Mesenchymal stem cell (in vitro differentiated cells and primary cell): ENCODE measurements around the gene CALML4.

Source experiments
- DNase-seq: peaks from one replicate; pipeline ENCODE4 v3.0.0-alpha.2; 2013
- H2AFZ ChIP-seq: one replicate; pipeline ENCODE4 v1.6.1; 2013; ENCODE audit warnings: low read depth, mild to moderate bottlenecking, control low read depth, inconsistent platforms, low read length, moderate library complexity
- H2AK5ac ChIP-seq: 2 replicates; pipeline ENCODE4 v1.6.1; 2013; ENCODE audit warnings: low read length, moderate library complexity, mild to moderate bottlenecking, inconsistent platforms; ENCODE audit not compliant: severe bottlenecking
- H2BK120ac ChIP-seq: one replicate; pipeline ENCODE4 v1.6.1; 2013; ENCODE audit warnings: low read depth, mild to moderate bottlenecking, inconsistent platforms, low read length, moderate library complexity
- H2BK12ac ChIP-seq, 2 experiments: one replicate each; pipeline ENCODE4 v1.6.1; 2013; ENCODE audit warnings: inconsistent platforms in 2 of 2, low read length in 2 of 2, mild to moderate bottlenecking in 2 of 2, moderate library complexity in 2 of 2, control low read depth in 1 of 2
- H2BK15ac ChIP-seq: one replicate; pipeline ENCODE4 v1.6.1; 2013; ENCODE audit warnings: mild to moderate bottlenecking, low read depth, inconsistent platforms; ENCODE audit not compliant: poor library complexity, severe bottlenecking
- H2BK5ac ChIP-seq: 2 replicates; pipeline ENCODE4 v1.6.1; 2013; ENCODE audit warnings: low read depth, mild to moderate bottlenecking, low read length, control low read depth, inconsistent platforms; ENCODE audit not compliant: poor library complexity, severe bottlenecking
- H3K14ac ChIP-seq, 2 experiments: one replicate each; pipeline ENCODE4 v1.6.1; 2013; ENCODE audit warnings: inconsistent platforms in 2 of 2, low read length in 2 of 2, control low read depth in 1 of 2, mild to moderate bottlenecking in 1 of 2, moderate library complexity in 1 of 2
- H3K18ac ChIP-seq, 2 experiments: one replicate each; pipeline ENCODE4 v1.6.1; 2013; ENCODE audit warnings: inconsistent platforms in 2 of 2, low read length in 2 of 2, control low read depth in 1 of 2, low read depth in 1 of 2, mild to moderate bottlenecking in 1 of 2
- H3K23ac ChIP-seq, 2 experiments: one replicate each; pipeline ENCODE4 v1.6.1; 2013; ENCODE audit warnings: inconsistent platforms in 2 of 2, low read length in 2 of 2, mild to moderate bottlenecking in 2 of 2, moderate library complexity in 2 of 2, control low read depth in 1 of 2
- H3K27ac ChIP-seq: 2 replicates; pipeline ENCODE4 v1.5.1; 2013; ENCODE audit warnings: mild to moderate bottlenecking, moderate library complexity, low read length, control low read depth, inconsistent platforms; ENCODE audit not compliant: poor library complexity, severe bottlenecking
- H3K27me3 ChIP-seq, 2 experiments: 2 replicates each; pipeline versions ENCODE4 v1.6.1 to v1.7.0; 2013; ENCODE audit warnings: low read length in 2 of 2, mild to moderate bottlenecking in 2 of 2, moderate library complexity in 2 of 2, control low read depth in 1 of 2, inconsistent platforms in 1 of 2; ENCODE audit not compliant: control insufficient read depth in 1 of 2, insufficient read depth in 1 of 2
- H3K36me3 ChIP-seq, 2 experiments: 2 replicates each; pipeline versions ENCODE4 v1.6.1 to v1.7.0; 2013; ENCODE audit warnings: low read length in 2 of 2, control low read depth in 1 of 2, inconsistent platforms in 1 of 2, low read depth in 1 of 2, mild to moderate bottlenecking in 1 of 2; ENCODE audit not compliant: insufficient read depth in 2 of 2, control insufficient read depth in 1 of 2
- H3K4ac ChIP-seq, 2 experiments: one replicate each; pipeline ENCODE4 v1.6.1; 2013; ENCODE audit warnings: inconsistent platforms in 2 of 2, low read length in 2 of 2, mild to moderate bottlenecking in 2 of 2, moderate library complexity in 2 of 2, control low read depth in 1 of 2, low read depth in 1 of 2
- H3K4me1 ChIP-seq: 2 replicates; pipeline ENCODE4 v1.6.1; 2013; ENCODE audit warnings: low read depth, low read length, control low read depth; ENCODE audit not compliant: control insufficient read depth, insufficient read depth
- H3K4me2 ChIP-seq: 2 replicates; pipeline ENCODE4 v1.6.1; 2013; ENCODE audit warnings: low read length, mild to moderate bottlenecking, inconsistent platforms; ENCODE audit not compliant: poor library complexity, severe bottlenecking
- H3K4me3 ChIP-seq, 2 experiments: 2 replicates each; pipeline versions ENCODE4 v1.5.1 to v1.7.0; 2013; ENCODE audit warnings: low read length in 2 of 2, mild to moderate bottlenecking in 2 of 2, control low read depth in 1 of 2, low read depth in 1 of 2; ENCODE audit not compliant: insufficient read depth in 1 of 2
- H3K79me1 ChIP-seq: replicated peaks from 2 replicates; pipeline ENCODE4 v1.6.1; 2013; ENCODE audit warnings: mild to moderate bottlenecking, control low read depth, low read length, inconsistent platforms; ENCODE audit not compliant: poor library complexity, severe bottlenecking
- H3K9ac ChIP-seq: 2 replicates; pipeline ENCODE4 v1.7.0; 2013; ENCODE audit warnings: mild to moderate bottlenecking, low read length, moderate library complexity
- H3K9me3 ChIP-seq: 2 replicates; pipeline ENCODE4 v1.7.0; 2013; ENCODE audit warnings: mild to moderate bottlenecking, low read length; ENCODE audit not compliant: control insufficient read depth
- H4K8ac ChIP-seq: one replicate; pipeline ENCODE4 v1.6.1; 2013; ENCODE audit warnings: inconsistent platforms, mild to moderate bottlenecking, low read length, moderate library complexity
- H4K91ac ChIP-seq: one replicate; pipeline ENCODE4 v1.6.1; 2013; ENCODE audit warnings: mild to moderate bottlenecking, low read length, inconsistent platforms
- WGBS: methylation state at CpG from one replicate; pipeline ENCODE4 v1.1.7; 2013; ENCODE audit warnings: mixed read lengths; 5-methylcytosine and 5-hydroxymethylcytosine counted together

Gene CALML4

DNA sequence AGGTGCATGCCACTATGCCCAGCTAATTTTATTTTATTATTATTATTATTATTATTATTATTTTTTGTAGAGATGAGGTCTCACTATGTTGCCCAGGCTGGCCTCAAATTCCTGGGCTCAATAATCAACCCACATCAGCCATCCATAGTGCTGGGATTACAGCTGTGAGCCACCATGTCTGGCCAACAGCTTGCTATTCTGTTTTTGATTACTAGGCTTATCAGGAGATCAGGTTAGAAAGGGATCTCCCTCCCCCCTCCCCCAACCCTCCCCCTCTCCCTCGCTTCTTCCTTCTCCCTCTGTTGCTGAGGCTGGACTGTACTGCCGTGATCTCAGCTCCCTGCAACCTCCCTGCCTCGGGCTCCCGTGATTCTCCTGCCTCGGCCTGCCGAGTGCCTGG lies 15.8 kb upstream of the CALML4 start:
- Histone ChIP-seq H3K4me3 (no peak overlapping the region), H3K36me3 (peaks cover 12 to 14% of the 10 kb centered on the region in 2 experiments), H3K9me3 (no peaks in the 10 kb centered on the region), H3K18ac (no peak overlapping the region), H3K14ac (no peak overlapping the region), H3K4ac (no peak overlapping the region), H3K9ac (no peak overlapping the region), H3K27ac (no peak overlapping the region), H2BK12ac (no peak overlapping the region), H2BK120ac (no peak overlapping the region), H3K4me2 (no peak overlapping the region), H2AFZ (no peak overlapping the region), H3K79me1 (peaks cover 40% of the 10 kb centered on the region), H3K23ac (no peak overlapping the region), H3K4me1 (peaks cover 3% of the 10 kb centered on the region), H3K27me3 (no peaks in the 10 kb centered on the region), H4K8ac (no peak overlapping the region), H2BK5ac (no peak overlapping the region), H4K91ac (no peak overlapping the region), H2AK5ac (no peak overlapping the region), H2BK15ac (no peak overlapping the region)
- WGBS: 100% methylated on average over 1 of the region's 6 CpGs
- no peak for DNase-seq

DNA sequence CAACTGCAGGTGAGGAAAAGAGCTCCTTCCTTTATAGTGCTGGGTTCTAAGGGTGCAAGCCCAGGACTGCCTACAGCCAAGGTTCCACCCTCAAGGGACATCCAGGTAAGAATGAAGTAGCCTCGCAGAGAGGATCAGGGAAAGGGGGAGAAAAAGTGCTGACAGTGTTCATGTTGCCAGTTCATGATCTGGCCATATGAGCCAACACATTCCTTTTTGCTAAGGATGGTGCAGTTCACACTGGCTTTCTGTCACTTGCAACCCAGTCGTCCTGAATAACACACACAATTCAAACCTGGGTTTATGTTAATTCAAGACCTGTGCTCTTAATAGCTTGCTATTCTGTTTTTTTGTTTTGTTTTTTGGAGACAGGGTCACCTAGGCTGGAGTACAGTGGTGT lies 15.4 kb upstream of the CALML4 start:
- Histone ChIP-seq H2AFZ (no peak overlapping the region), H3K27ac (no peak overlapping the region), H3K27me3 (no peaks in the 10 kb centered on the region), H2BK120ac (no peak overlapping the region), H3K9me3 (no peaks in the 10 kb centered on the region), H2BK5ac (no peak overlapping the region), H3K9ac (no peak overlapping the region), H3K4me3 (no peak overlapping the region), H4K91ac (no peak overlapping the region), H3K18ac (no peak overlapping the region), H3K4ac (no peak overlapping the region), H3K79me1 (peaks cover 40% of the 10 kb centered on the region), H2AK5ac (no peak overlapping the region), H4K8ac (no peak overlapping the region), H2BK15ac (no peak overlapping the region), H3K4me1 (peaks cover 3% of the 10 kb centered on the region), H3K36me3 (peaks cover 12 to 14% of the 10 kb centered on the region in 2 experiments), H2BK12ac (no peak overlapping the region), H3K23ac (no peak overlapping the region), H3K4me2 (no peak overlapping the region), H3K14ac (no peak overlapping the region)
- DNase-seq: no peak
- 100% methylated on average over 1 of the region's 2 CpGs for WGBS

DNA sequence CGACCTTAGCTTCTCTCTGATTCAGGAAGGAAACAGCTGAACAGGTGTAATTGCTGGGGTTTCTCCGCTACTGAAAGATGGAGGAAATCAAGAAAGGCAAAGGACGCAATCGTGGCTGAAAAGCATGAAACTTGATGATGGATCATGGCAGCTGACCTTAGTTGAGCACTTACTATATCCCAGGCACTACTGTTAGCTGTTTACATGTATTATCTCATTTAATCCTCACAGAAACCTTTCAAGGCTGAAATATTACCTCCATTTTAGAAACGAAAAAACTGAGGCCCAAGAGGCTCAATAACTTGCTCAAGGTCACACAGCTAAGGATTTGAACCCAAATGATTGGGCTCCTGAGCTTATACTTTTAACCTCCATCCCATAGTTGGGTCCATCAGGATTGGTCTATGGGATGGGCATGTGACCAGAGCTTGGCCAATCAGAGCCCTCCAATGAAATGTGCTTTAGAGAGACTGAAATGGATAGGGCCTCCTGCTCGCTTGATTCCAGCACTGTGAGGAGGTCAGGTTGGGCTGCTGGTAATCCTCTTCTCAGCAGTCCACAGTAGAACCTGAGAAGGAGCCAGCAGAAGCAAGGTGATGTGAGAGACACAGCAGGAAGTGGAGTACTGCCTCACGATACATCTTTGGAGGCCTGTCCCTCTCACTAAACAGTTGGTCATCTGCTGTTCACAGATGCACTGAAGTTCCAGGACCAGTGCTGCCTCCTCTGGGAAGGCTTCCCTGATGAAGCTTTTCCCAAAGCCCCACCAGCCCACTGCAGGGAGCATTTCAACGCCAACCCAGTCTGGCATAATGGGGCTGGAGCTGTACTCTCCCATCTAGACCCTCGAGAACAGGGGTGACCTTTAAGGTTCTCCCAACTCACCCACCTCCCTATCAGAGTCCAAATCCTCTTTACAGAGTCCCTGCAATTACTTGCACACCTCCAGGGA lies 14.0 kb upstream of the CALML4 start:
- 98% methylated on average over 9 of the region's 9 CpGs for WGBS

DNA sequence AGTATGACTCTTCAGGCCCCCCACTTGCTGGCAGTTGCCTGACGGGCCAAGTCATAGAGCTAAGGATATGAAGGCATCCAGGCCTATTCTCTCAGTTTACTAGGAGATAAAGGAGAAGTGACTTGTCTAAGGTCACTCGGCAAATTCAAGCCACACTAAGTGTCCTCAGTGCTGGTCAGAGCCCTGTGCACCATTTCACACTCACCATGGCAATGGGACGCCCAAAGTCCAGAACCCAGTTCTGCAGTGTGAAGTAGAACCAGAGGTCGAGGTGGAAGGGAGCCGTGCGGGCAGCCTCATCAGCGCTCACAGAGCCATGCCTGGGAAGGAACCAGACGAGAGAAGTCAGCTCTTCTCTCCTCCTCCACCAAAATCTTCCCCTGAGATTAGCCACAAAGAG lies 13.2 kb upstream of the CALML4 start:
- Histone ChIP-seq H3K27ac (no peak overlapping the region), H3K18ac (no peak overlapping the region), H2BK5ac (no peak overlapping the region), H3K14ac (no peak overlapping the region), H2BK120ac (no peak overlapping the region), H2BK15ac (no peak overlapping the region), H2AFZ (no peak overlapping the region), H3K4me1 (no peaks in the 10 kb centered on the region), H3K4me2 (no peak overlapping the region), H4K8ac (no peak overlapping the region), H3K79me1 (peaks cover 48% of the 10 kb centered on the region), H4K91ac (no peak overlapping the region), H3K9ac (no peak overlapping the region), H2AK5ac (no peak overlapping the region), H3K27me3 (no peaks in the 10 kb centered on the region), H2BK12ac (no peak overlapping the region), H3K4ac (no peak overlapping the region), H3K36me3 (peaks cover 12 to 17% of the 10 kb centered on the region in 2 experiments), H3K23ac (no peak overlapping the region), H3K4me3 (no peak overlapping the region), H3K9me3 (no peaks in the 10 kb centered on the region)
- WGBS: 98% methylated on average over 7 of the region's 8 CpGs
- DNase-seq: no peak

More for the DNA sequence above, 14.0 kb upstream of the CALML4 start:
- no peak overlapping the region for H2BK12ac ChIP-seq
- H3K4me2 ChIP-seq: no peak overlapping the region
- no peak overlapping the region for H3K18ac ChIP-seq
- H3K79me1 ChIP-seq: peaks cover 44% of the 10 kb centered on the region
- H2AFZ ChIP-seq: no peak overlapping the region
- no peak overlapping the region for H3K4ac ChIP-seq
- no peak overlapping the region for H3K4me3 ChIP-seq
- no peaks in the 10 kb centered on the region for H3K4me1 ChIP-seq
- no peak overlapping the region for H2BK120ac ChIP-seq
- H2AK5ac ChIP-seq: no peak overlapping the region
- no peak overlapping the region for H2BK5ac ChIP-seq
- H3K9ac ChIP-seq: no peak overlapping the region
- H4K91ac ChIP-seq: no peak overlapping the region
- no peak overlapping the region for H4K8ac ChIP-seq
- no peak overlapping the region for H2BK15ac ChIP-seq
- H3K36me3 ChIP-seq: peaks cover 12 to 14% of the 10 kb centered on the region in 2 experiments
- H3K27ac ChIP-seq: no peak overlapping the region
- no peak for DNase-seq
- no peak overlapping the region for H3K14ac ChIP-seq
- H3K9me3 ChIP-seq: no peaks in the 10 kb centered on the region
- no peak overlapping the region for H3K23ac ChIP-seq
- H3K27me3 ChIP-seq: no peaks in the 10 kb centered on the region
